OCI-LY1 (cell line): ENCODE measurements around the gene SLCO2B1.

ENCODE experiments used
- EZH2 ChIP-seq: fragments of 200-600 bp; sonication (generic), shearing (Covaris generic); IDR thresholded peaks from 2 replicates; pipeline ENCODE4 v1.8.0; 2017; ENCODE audit warnings: borderline replicate concordance, mixed run types, mild to moderate bottlenecking, antibody characterized with exemption, low read length, moderate library complexity, mixed read lengths
- TF ChIP-seq, protein P1 (sequence below): fragments of 200-600 bp; sonication (generic), shearing (Covaris generic); IDR thresholded peaks from 2 replicates; pipeline ENCODE4 v1.5.1; 2017; ENCODE audit warnings: mild to moderate bottlenecking, antibody characterized with exemption, low read length, moderate library complexity, mixed read lengths

DNA sequence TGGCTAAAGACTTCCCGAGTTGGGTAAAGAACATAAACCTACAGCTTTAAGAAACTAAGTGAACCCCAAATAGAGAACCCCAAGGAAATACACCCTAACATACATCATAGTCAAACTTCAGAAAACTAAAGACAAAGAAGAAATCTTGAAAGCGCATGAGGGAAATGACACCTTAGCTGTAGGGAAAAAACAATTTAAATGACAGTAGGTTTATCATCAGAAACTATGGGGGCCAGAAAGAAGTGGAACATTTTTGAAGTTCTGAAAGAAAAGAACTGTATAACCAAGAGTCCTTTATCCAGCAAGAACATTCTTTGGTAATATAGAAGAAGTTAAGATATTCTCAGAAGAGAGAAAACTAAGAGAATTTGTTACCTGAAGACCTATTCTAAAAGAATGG, 38.7 kb upstream of the SLCO2B1 start:
- TF ChIP-seq, protein P1, sequence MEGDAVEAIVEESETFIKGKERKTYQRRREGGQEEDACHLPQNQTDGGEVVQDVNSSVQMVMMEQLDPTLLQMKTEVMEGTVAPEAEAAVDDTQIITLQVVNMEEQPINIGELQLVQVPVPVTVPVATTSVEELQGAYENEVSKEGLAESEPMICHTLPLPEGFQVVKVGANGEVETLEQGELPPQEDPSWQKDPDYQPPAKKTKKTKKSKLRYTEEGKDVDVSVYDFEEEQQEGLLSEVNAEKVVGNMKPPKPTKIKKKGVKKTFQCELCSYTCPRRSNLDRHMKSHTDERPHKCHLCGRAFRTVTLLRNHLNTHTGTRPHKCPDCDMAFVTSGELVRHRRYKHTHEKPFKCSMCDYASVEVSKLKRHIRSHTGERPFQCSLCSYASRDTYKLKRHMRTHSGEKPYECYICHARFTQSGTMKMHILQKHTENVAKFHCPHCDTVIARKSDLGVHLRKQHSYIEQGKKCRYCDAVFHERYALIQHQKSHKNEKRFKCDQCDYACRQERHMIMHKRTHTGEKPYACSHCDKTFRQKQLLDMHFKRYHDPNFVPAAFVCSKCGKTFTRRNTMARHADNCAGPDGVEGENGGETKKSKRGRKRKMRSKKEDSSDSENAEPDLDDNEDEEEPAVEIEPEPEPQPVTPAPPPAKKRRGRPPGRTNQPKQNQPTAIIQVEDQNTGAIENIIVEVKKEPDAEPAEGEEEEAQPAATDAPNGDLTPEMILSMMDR = no peak
- no peak for TF ChIP-seq EZH2
